SJSA1 (cell line): ENCODE measurements around the gene DOCK3. TPM values are rescaled to one million over a fixed set of nuclear protein-coding genes. Genes with fewer than 3 reads are reported as not detected.
"Not testable (repeated sequence)": the region's sequence is repeated elsewhere in the genome, so short reads cannot be mapped to it uniquely, and the experiment has no call there.

ENCODE experiments used
- DNase-seq, 2 experiments: peaks; one replicate each; pipeline ENCODE4 v3.0.0-alpha.2; 2015 to 2020; ENCODE audit warnings: low spot score in 2 of 2, low read depth in 1 of 2
- H3K27ac ChIP-seq: fragments of 250-450 bp; sonication (Bioruptor Pico); 2 replicates; pipeline ENCODE4 v1.5.1; 2020; ENCODE audit warnings: mild to moderate bottlenecking, moderate library complexity
- H3K27me3 ChIP-seq: fragments of 250-450 bp; sonication (Bioruptor Pico); replicated peaks from 2 replicates; pipeline ENCODE4 v1.5.1; 2020; ENCODE audit warnings: mild to moderate bottlenecking, moderate library complexity
- H3K36me3 ChIP-seq: fragments of 250-450 bp; sonication (Bioruptor Pico); 2 replicates; pipeline ENCODE4 v1.5.1; 2020; ENCODE audit warnings: mild to moderate bottlenecking
- H3K4me1 ChIP-seq: fragments of 250-450 bp; sonication (Bioruptor Pico); replicated peaks from 2 replicates; pipeline ENCODE4 v1.6.1; 2021; ENCODE audit warnings: mild to moderate bottlenecking
- H3K4me3 ChIP-seq: fragments of 250-450 bp; sonication (Bioruptor Pico); 2 replicates; pipeline ENCODE4 v1.5.1; 2020; ENCODE audit warnings: mild to moderate bottlenecking
- H3K9me3 ChIP-seq: fragments of 250-450 bp; sonication (Bioruptor Pico); replicated peaks from 2 replicates; pipeline ENCODE4 v1.5.1; 2020; ENCODE audit warnings: mild to moderate bottlenecking
- total RNA-seq: library from RNA; depleted of rRNA; stranded (reverse); fragments of >200 nt; shearing (Covaris generic); gene quantifications from 2 replicates; pipeline ENCODE4 v1.2.3, GENCODE V29; 2014

The DOCK3 gene
- total RNA-seq, 1 experiment from 2014 or later: 0.29 TPM

GRCh38 chr3:51139616-51140015 is 464.9 kb downstream of the DOCK3 start:
- Histone ChIP-seq H3K4me3 (no peak overlapping the region), H3K9me3 (no peaks in the 10 kb centered on the region), H3K27ac (no peak overlapping the region), H3K27me3 (no peaks in the 10 kb centered on the region), H3K36me3 (no peaks in the 10 kb centered on the region), H3K4me1 (no peaks in the 10 kb centered on the region)
- DNase-seq: no peak

- Histone ChIP-seq H3K4me1 (no peaks in the 10 kb centered on the region), H3K27me3 (no peaks in the 10 kb centered on the region), H3K9me3 (no peaks in the 10 kb centered on the region), H3K27ac (no peak overlapping the region), H3K36me3 (no peaks in the 10 kb centered on the region), H3K4me3 (no peak overlapping the region)
- DNase-seq: no peak
Observed at GRCh38 chr3:51141573-51141972, 466.8 kb downstream of the DOCK3 start.

- Histone ChIP-seq H3K4me1 (no peaks in the 10 kb centered on the region), H3K27ac (no peak overlapping the region), H3K36me3 (no peaks in the 10 kb centered on the region), H3K4me3 (no peak overlapping the region), H3K9me3 (no peaks in the 10 kb centered on the region), H3K27me3 (no peaks in the 10 kb centered on the region)
- DNase-seq: no peak
Observed at GRCh38 chr3:51145811-51146585, 471.3 kb downstream of the DOCK3 start.

GRCh38 chr3:51146781-51147180 is 472.1 kb downstream of the DOCK3 start:
- H3K27ac ChIP-seq: no peak overlapping the region
- no peaks in the 10 kb centered on the region for H3K27me3 ChIP-seq
- H3K4me1 ChIP-seq: no peaks in the 10 kb centered on the region
- no peaks in the 10 kb centered on the region for H3K36me3 ChIP-seq
- H3K9me3 ChIP-seq: no peaks in the 10 kb centered on the region
- no peak for DNase-seq
- H3K4me3 ChIP-seq: no peak overlapping the region

- H3K4me1 ChIP-seq: no peaks in the 10 kb centered on the region
- DNase-seq: no peak
- no peaks in the 10 kb centered on the region for H3K9me3 ChIP-seq
Observed at GRCh38 chr3:51156147-51156546, 481.4 kb downstream of the DOCK3 start.

DNA sequence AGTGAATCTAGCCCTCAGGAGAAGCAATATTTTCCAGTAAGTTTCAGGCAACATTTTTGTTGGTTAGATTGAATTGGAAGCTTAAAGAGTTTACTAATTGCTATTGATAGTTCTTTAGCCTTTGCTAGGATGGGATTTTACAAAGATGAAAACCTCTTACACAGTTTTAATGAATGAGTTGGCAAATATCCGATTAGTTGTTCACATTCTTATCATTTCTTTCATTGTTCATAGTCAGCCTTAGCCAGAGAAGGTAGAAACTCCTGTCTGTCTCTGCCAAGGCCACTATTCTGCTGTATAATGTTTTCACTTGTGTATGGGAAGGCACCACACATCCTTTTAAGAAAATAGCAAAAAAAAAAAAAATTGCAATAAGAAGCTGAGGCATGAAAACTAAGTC is 488.3 kb downstream of the DOCK3 start:
- H3K27ac ChIP-seq: no peak overlapping the region
- no peak for DNase-seq
- H3K4me1 ChIP-seq: no peaks in the 10 kb centered on the region

More at GRCh38 chr3:51156147-51156546, 481.4 kb downstream of the DOCK3 start:
- no peak overlapping the region for H3K27ac ChIP-seq
- H3K36me3 ChIP-seq: no peaks in the 10 kb centered on the region
- no peaks in the 10 kb centered on the region; the same call in 1 of the 2 replicates for H3K27me3 ChIP-seq
- H3K4me3 ChIP-seq: no peak overlapping the region

GRCh38 chr3:51173518-51174271 is 499.0 kb downstream of the DOCK3 start:
- no peaks in the 10 kb centered on the region for H3K27me3 ChIP-seq
- no peak overlapping the region for H3K4me3 ChIP-seq
- no peak overlapping the region for H3K27ac ChIP-seq
- H3K36me3 ChIP-seq: no peaks in the 10 kb centered on the region
- DNase-seq: no peak
- H3K4me1 ChIP-seq: no peaks in the 10 kb centered on the region
- no peaks in the 10 kb centered on the region; the same call in none of the 2 replicates for H3K9me3 ChIP-seq

More for the DNA sequence above, 488.3 kb downstream of the DOCK3 start:
- Histone ChIP-seq H3K4me3 (no peak overlapping the region), H3K27me3 (no peaks in the 10 kb centered on the region), H3K9me3 (no peaks in the 10 kb centered on the region), H3K36me3 (no peaks in the 10 kb centered on the region)

DNA sequence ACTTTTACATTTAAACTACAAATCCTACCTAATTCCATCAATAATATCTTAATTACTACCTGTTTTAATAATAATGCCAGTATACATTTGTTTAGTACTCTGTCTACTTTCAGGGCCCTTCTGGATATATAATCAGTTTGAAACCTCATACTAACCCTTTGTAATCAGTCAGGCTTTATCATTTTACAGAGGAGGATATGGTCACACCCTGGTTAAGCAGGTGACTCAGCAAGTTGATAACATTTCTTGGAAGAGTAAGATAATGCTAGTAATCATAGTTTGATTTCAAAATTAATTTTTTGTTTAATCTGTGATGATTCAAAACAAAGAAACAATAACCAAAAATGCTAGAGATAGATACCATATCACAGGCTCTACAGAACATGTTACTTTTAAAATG is 502.2 kb downstream of the DOCK3 start:
- no peaks in the 10 kb centered on the region for H3K36me3 ChIP-seq

GRCh38 chr3:51186446-51186845 is 511.7 kb downstream of the DOCK3 start:
- not testable (repeated sequence) for H3K27ac ChIP-seq, H3K36me3 ChIP-seq, H3K4me3 ChIP-seq, H3K4me1 ChIP-seq, H3K27me3 ChIP-seq, H3K9me3 ChIP-seq, DNase-seq

More for the DNA sequence above, 502.2 kb downstream of the DOCK3 start:
- Histone ChIP-seq H3K27me3 (no peaks in the 10 kb centered on the region), H3K4me3 (no peak overlapping the region), H3K4me1 (no peaks in the 10 kb centered on the region), H3K27ac (no peak overlapping the region), H3K9me3 (no peaks in the 10 kb centered on the region; the same call in none of the 2 replicates)
- DNase-seq: no peak

DNA sequence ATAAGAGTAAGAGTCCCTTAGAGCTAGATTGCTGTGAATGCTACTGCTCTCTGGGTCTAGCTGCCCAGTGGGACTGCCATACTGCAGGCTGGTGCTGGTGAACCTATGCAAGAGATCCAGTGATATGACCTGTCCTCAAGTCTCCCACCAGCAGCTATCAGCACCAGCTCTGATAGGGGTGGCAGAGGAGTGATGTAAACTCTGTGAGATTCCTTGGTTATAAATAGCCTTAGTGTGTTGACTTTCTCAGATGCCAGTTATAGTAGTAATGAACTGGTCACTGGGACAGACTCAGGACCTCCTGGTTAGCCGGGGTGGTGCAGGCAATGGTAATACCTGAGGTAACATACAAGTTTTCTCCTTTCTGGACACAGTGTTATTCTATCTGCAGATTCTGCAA is 515.5 kb downstream of the DOCK3 start:
- Histone ChIP-seq H3K27me3 (no peaks in the 10 kb centered on the region), H3K4me1 (no peaks in the 10 kb centered on the region), H3K4me3 (no peak overlapping the region), H3K27ac (no peak overlapping the region), H3K36me3 (no peaks in the 10 kb centered on the region), H3K9me3 (no peaks in the 10 kb centered on the region)
- DNase-seq: no peak

DNA sequence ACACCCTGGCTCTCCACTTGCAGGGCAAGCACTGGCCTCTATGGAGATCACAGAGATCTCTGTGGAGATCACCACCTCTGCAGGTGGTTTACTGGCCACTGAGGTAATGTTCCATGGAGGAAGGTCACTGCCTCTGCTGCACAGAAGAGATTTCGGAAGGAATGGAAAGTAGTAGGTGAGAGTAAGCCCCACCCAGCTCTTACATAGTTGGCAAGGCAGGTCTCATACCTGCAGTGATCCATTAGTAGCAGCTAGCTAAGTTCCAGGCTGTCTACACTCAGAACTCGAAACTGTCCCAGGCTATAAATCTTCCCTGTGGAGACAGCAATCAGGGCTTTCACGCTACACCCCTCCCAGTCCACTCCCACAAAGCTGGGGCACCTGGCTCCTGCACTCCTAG is 516.1 kb downstream of the DOCK3 start:
- H3K36me3 ChIP-seq: no peaks in the 10 kb centered on the region
- H3K9me3 ChIP-seq: no peaks in the 10 kb centered on the region
- DNase-seq: no peak
- no peaks in the 10 kb centered on the region for H3K27me3 ChIP-seq
- H3K4me1 ChIP-seq: no peaks in the 10 kb centered on the region
- no peak overlapping the region for H3K4me3 ChIP-seq
- H3K27ac ChIP-seq: no peak overlapping the region

- Histone ChIP-seq H3K36me3 (no peaks in the 10 kb centered on the region), H3K27me3 (no peaks in the 10 kb centered on the region), H3K27ac (no peak overlapping the region), H3K9me3 (no peaks in the 10 kb centered on the region), H3K4me1 (no peaks in the 10 kb centered on the region), H3K4me3 (no peak overlapping the region)
- no peak for DNase-seq
Observed at GRCh38 chr3:51191768-51192167, 517.0 kb downstream of the DOCK3 start.

- Histone ChIP-seq H3K36me3 (no peaks in the 10 kb centered on the region), H3K4me3 (no peak overlapping the region), H3K4me1 (no peaks in the 10 kb centered on the region), H3K27me3 (no peaks in the 10 kb centered on the region), H3K9me3 (no peaks in the 10 kb centered on the region), H3K27ac (no peak overlapping the region)
- no peak for DNase-seq
Observed at GRCh38 chr3:51198477-51198876, 523.8 kb downstream of the DOCK3 start.

DNA sequence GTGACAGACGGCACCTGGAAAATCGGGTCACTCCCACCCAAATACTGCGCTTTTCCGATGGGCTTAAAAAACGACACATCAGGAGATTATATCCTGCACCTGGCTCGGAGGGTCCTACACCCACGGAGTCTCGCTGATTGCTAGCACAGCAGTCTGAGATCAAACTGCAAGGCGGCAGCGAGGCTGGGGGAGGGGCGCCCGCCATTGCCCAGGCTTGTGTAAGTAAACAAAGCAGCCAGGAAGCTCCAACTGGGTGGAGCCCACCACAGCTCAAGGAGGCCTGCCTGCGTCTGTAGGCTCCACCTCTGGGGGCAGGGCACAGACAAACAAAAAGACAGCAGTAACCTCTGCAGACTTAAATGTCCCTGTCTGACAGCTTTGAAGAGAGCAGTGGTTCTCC is 524.6 kb downstream of the DOCK3 start:
- H3K27me3 ChIP-seq, H3K9me3 ChIP-seq, DNase-seq, H3K27ac ChIP-seq, H3K4me1 ChIP-seq, H3K36me3 ChIP-seq, H3K4me3 ChIP-seq: not testable (repeated sequence)
